Lung (tissue), 12 donors: ENCODE data around the gene GSTA4. TPM values are rescaled to one million over a fixed set of nuclear protein-coding genes. Genes with fewer than 3 reads are reported as not detected.

ENCODE experiments used
- ATAC-seq: fragments of 200-7000 bp; cut with Tn5 transposase; one replicate; pipeline ENCODE4 v1.9.1; 2020; ENCODE audit warnings: moderate number of reproducible peaks; ENCODE audit not compliant: insufficient read depth, low FRiP score
- DNase-seq, 3 donors: peaks; one replicate each; pipeline ENCODE4 v3.0.0-alpha.2; 2013 to 2017
- H3K27ac ChIP-seq, 2 donors: one replicate each; pipeline ENCODE4 v1.5.1; 2013; ENCODE audit warnings: mild to moderate bottlenecking in 2 of 2, moderate library complexity in 2 of 2, control low read depth in 1 of 2, inconsistent platforms in 1 of 2, low read depth in 1 of 2, low read length in 1 of 2
- H3K27me3 ChIP-seq, 3 donors: one replicate each; pipeline ENCODE4 v1.5.1; 2013; ENCODE audit warnings: low read length in 2 of 3; ENCODE audit not compliant: control insufficient read depth in 3 of 3, insufficient read depth in 3 of 3
- H3K36me3 ChIP-seq, 4 donors: one replicate each; pipeline ENCODE4 v1.5.1; 2013; ENCODE audit warnings: low read length in 4 of 4, mild to moderate bottlenecking in 1 of 4, moderate library complexity in 1 of 4; ENCODE audit not compliant: control insufficient read depth in 4 of 4, insufficient read depth in 4 of 4
- H3K4me1 ChIP-seq, 5 donors: one replicate each; pipeline ENCODE4 v1.5.1; 2013; ENCODE audit warnings: low read length in 5 of 5, mild to moderate bottlenecking in 2 of 5, moderate library complexity in 1 of 5; ENCODE audit not compliant: control insufficient read depth in 5 of 5, insufficient read depth in 5 of 5
- H3K4me3 ChIP-seq: one replicate; pipeline ENCODE4 v1.5.1; 2013; ENCODE audit warnings: mild to moderate bottlenecking, control low read depth, moderate library complexity
- H3K9ac ChIP-seq, 2 donors: one replicate each; pipeline ENCODE4 v1.5.1; 2013; ENCODE audit warnings: low read length in 2 of 2, control low read depth in 1 of 2; ENCODE audit not compliant: insufficient read depth in 1 of 2
- H3K9me3 ChIP-seq, 4 donors: one replicate each; pipeline ENCODE4 v1.5.1; 2013; ENCODE audit warnings: low read length in 3 of 4, mild to moderate bottlenecking in 1 of 4, moderate library complexity in 1 of 4; ENCODE audit not compliant: control insufficient read depth in 4 of 4, insufficient read depth in 3 of 4
- WGBS, 2 donors: extraction: QIAGEN DNeasy Blood & Tissue Kit; methylation state at CpG; one replicate each; pipeline ENCODE4 v1.1.7; 2013; 5-methylcytosine and 5-hydroxymethylcytosine counted together
- polyA plus RNA-seq, 2 donors: library from polyadenylated mRNA; stranded (reverse); fragments of 200-250 nt; gene quantifications; one replicate each; pipeline ENCODE4 v1.2.1, GENCODE V29; 2013
- total RNA-seq, 2 donors: library from RNA; depleted of rRNA in 1 of 2; stranded (reverse); fragments of >200 nt in 1 of 2; gene quantifications; one replicate each; pipeline ENCODE4 v1.2.1, GENCODE V29; 2014 to 2021
- TF ChIP-seq, protein P1 (sequence below): IDR thresholded peaks from 2 replicates; pipeline ENCODE4 v1.5.1; 2012; ENCODE audit warnings: mild to moderate bottlenecking; ENCODE audit errors: control extremely low read depth, extremely low read depth
- donor health status: control.
- donor health status: control.
- donor health status: Bipolar disorder and iron deficiency.
- donor health status: healthy.
- donor health status: DM: yes; HTN: yes; CAD: no.

GSTA4 gene
- total and polyA plus RNA-seq, 4 donors = 46.0 to 115 (median 89.2) TPM

DNA sequence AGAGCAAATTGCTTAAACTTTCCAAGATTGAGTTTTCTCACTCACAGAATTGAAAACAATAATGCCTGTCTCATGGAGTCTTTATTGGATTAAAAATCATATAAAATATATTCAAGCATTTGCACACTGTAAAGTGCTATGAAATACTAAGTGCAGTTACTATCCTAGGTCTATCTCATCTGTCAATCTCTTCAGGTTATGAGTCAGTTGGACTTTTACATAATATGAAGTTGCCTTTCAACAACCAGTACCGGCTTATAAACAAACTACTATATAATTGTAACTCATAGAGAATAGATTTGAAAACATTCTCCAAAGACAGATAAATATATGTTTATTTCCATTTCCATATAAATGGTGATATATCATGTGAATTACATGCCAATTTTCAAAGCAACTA is 20.4 kb upstream of the GSTA4 start:
- Histone ChIP-seq H3K9ac (no peak overlapping the region), H3K27ac (no peak overlapping the region), H3K27me3 (no peaks in the 10 kb centered on the region), H3K9me3 (no peaks in the 10 kb centered on the region), H3K36me3 (peaks cover 32 to 62% (median 37%) of the 10 kb centered on the region in 4 donors), H3K4me1 (peaks cover 0 to 27% (median 6%) of the 10 kb centered on the region in 5 donors), H3K4me3 (no peak overlapping the region)
- 94 to 96% methylated on average over 1 of the region's 1 CpG for WGBS, 2 donors
- DNase-seq = no peak
- TF ChIP-seq, protein P1, sequence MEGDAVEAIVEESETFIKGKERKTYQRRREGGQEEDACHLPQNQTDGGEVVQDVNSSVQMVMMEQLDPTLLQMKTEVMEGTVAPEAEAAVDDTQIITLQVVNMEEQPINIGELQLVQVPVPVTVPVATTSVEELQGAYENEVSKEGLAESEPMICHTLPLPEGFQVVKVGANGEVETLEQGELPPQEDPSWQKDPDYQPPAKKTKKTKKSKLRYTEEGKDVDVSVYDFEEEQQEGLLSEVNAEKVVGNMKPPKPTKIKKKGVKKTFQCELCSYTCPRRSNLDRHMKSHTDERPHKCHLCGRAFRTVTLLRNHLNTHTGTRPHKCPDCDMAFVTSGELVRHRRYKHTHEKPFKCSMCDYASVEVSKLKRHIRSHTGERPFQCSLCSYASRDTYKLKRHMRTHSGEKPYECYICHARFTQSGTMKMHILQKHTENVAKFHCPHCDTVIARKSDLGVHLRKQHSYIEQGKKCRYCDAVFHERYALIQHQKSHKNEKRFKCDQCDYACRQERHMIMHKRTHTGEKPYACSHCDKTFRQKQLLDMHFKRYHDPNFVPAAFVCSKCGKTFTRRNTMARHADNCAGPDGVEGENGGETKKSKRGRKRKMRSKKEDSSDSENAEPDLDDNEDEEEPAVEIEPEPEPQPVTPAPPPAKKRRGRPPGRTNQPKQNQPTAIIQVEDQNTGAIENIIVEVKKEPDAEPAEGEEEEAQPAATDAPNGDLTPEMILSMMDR = no peak
- ATAC-seq = no peak

DNA sequence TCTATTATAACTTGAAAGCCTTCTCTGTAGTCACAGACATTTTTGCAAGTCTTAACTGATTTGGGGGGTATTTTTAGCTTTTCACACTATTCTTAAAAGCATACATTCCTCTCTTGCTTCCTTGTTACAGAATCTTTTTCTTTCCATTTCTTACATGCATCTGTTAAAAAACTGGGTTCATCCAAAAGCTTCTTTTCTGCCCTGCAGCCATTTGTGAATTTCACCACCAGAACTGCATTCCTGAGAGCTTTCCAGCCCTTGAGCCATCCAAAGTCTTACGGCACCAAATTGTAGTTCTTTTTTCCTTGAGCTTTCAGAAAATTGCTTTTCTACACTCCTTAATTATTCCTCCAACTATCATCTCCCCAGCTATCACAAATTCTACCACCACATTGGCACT is 19.7 kb upstream of the GSTA4 start:
- H3K27ac ChIP-seq = no peak overlapping the region
- H3K4me3 ChIP-seq = no peak overlapping the region
- H3K27me3 ChIP-seq = no peaks in the 10 kb centered on the region
- 82 to 88% methylated on average over 1 of the region's 1 CpG for WGBS, 2 donors
- TF ChIP-seq, protein P1 = no peak
- H3K9ac ChIP-seq = no peak overlapping the region
- DNase-seq (peak in 2 of 3 donors; percentile 35 to 58), ATAC-seq (no peak)
- H3K4me1 ChIP-seq = peaks cover 0 to 27% (median 6%) of the 10 kb centered on the region in 5 donors
- H3K36me3 ChIP-seq = peaks cover 32 to 67% (median 42%) of the 10 kb centered on the region in 4 donors
- no peaks in the 10 kb centered on the region for H3K9me3 ChIP-seq

DNA sequence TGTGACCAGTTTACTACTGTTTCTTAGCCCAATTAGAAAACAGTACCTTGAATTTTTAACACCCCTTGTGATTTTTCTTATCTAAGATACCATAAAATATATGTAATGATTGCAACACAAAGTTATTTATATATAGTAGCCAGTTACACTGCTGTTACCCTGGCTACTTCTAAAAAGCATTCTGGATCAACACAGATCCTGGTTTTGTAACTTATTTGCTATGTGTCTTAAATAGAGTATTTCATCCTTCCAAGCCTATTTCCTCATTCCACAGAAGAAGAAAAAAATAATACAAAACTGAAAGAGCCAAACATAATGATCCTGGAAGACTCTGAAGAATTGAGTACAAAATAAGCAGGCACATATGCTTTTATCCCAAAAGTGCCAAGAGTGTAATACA is 19.0 kb upstream of the GSTA4 start:
- no peak overlapping the region for H3K4me3 ChIP-seq
- ATAC-seq (peak; percentile 41), DNase-seq (peak in 2 of 3 donors; percentile 81 to 84)
- H3K27me3 ChIP-seq = no peaks in the 10 kb centered on the region
- H3K9me3 ChIP-seq = no peaks in the 10 kb centered on the region
- peak overlapping the region in 1 of 2 donors; percentile 73 for H3K27ac ChIP-seq
- TF ChIP-seq, protein P1 = no peak
- peak overlapping the region in 1 of 2 donors; percentile 65 for H3K9ac ChIP-seq
- H3K36me3 ChIP-seq = peaks cover 32 to 71% (median 46%) of the 10 kb centered on the region in 4 donors
- peaks cover 0 to 27% (median 6%) of the 10 kb centered on the region in 5 donors for H3K4me1 ChIP-seq

DNA sequence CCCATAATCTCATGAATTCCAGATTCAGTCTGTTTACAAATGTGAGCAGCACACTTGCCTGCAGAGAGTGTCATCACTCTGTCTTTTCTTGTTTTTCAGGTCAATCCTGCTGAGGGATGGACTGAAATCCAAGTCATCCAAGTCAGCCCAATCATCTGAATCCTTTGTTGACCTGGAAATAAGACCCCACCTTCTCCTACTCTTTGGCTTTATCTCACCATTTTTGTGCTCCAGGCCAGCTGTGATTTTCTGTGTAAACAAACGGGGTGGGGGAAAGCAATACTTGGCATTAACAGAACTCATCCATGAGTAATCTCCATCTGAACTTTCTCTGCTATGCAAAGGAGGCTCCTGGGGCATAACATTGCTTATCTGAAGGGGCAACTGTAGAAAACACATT is 16.9 kb upstream of the GSTA4 start:
- WGBS, 2 donors = 83% methylated on average over 1 of the region's 1 CpG
- H3K9me3 ChIP-seq = no peaks in the 10 kb centered on the region
- no peaks in the 10 kb centered on the region for H3K27me3 ChIP-seq
- TF ChIP-seq, protein P1 = no peak
- no peak for DNase-seq
- no peak overlapping the region for H3K4me3 ChIP-seq
- no peak overlapping the region for H3K9ac ChIP-seq
- peaks cover 0 to 27% (median 6%) of the 10 kb centered on the region in 5 donors for H3K4me1 ChIP-seq
- no peak overlapping the region for H3K27ac ChIP-seq
- peaks cover 30 to 64% (median 36%) of the 10 kb centered on the region in 4 donors for H3K36me3 ChIP-seq
- ATAC-seq = no peak
